ENCODE data around the gene SMURF1. TPM values are rescaled to one million over a fixed set of nuclear protein-coding genes. Genes with fewer than 3 reads are reported as not detected.

SMURF1 gene
- total and polyA plus RNA-seq, 2 of the 8 experiments (the other 6 are each of a cell fraction or from before 2014, with no cell fraction given): 9.6 to 24.5 TPM

GRCh38 chr7:99008921-99009530 lies 134.9 kb downstream of the SMURF1 start:
- CTCF ChIA-PET (ENCODE audit: partially characterized antibody): interaction anchor here (1.4 kb wide), 1 partner anchor 262 kb away, joined by 4 read pairs; no protein-coding TSS in a partner anchor
- FAIRE-seq: no peak
- no peak overlapping the region for H3K4me2 ChIP-seq (ENCODE audit: insufficient read depth in 1 of 2, low read depth in 2 of 2, low read length in 2 of 2)
- no peaks in the 10 kb centered on the region for H3K23me2 ChIP-seq (ENCODE audit: low read depth, low read length)
- no peak overlapping the region for H4K8ac ChIP-seq (ENCODE audit: extremely low read depth, insufficient read depth, low read length)
- H4K5ac ChIP-seq (ENCODE audit: insufficient read length, low read depth, low read length): no peak overlapping the region
- H3K4me3 ChIP-seq (ENCODE audit: extremely low read depth in 1 of 4, insufficient read depth in 2 of 4, low read depth in 3 of 4, low read length in 4 of 4): no peak overlapping the region
- peaks cover 26 to 81% (median 59%) of the 10 kb centered on the region in 4 experiments; a peak in 6 of 8 replicates for H3K36me3 ChIP-seq (ENCODE audit: control insufficient read depth in 2 of 4, insufficient read depth in 4 of 4, low read length in 3 of 4)
- H3K18ac ChIP-seq (ENCODE audit: extremely low read depth, low read length): no peak overlapping the region
- H2BK15ac ChIP-seq (ENCODE audit: low read length): no peak overlapping the region
- peaks cover 2 to 3% of the 10 kb centered on the region in 2 experiments for H4K20me1 ChIP-seq (replicated peaks in 1 of 2; ENCODE audit: control insufficient read depth in 1 of 2, insufficient read depth in 2 of 2, low read length in 2 of 2)
- H3K79me2 ChIP-seq (ENCODE audit: control insufficient read depth in 1 of 2, insufficient read depth in 2 of 2, low read length in 2 of 2): no peaks in the 10 kb centered on the region
- no peaks in the 10 kb centered on the region for H3K27me3 ChIP-seq (replicated peaks in 1 of 4; ENCODE audit: control insufficient read depth in 3 of 4, extremely low read depth in 1 of 4, insufficient read depth in 3 of 4, low read length in 3 of 4)
- no peaks in the 10 kb centered on the region for H3K79me1 ChIP-seq (ENCODE audit: low read depth, low read length)
- H2BK20ac ChIP-seq (ENCODE audit: low read length): no peak overlapping the region
- H3K56ac ChIP-seq (replicated peaks; ENCODE audit: insufficient read length, low read depth, low read length): no peak overlapping the region
- no peak overlapping the region for H3K14ac ChIP-seq (ENCODE audit: insufficient read length)
- no peaks in the 10 kb centered on the region for H3K9me3 ChIP-seq (ENCODE audit: insufficient read depth in 2 of 2, low read depth in 1 of 2, low read length in 1 of 2)
- no peak overlapping the region for H3K4ac ChIP-seq (replicated peaks; ENCODE audit: insufficient read length, low read depth, low read length)
- H3K23ac ChIP-seq (ENCODE audit: insufficient read length): no peak overlapping the region
- H3K27ac ChIP-seq (ENCODE audit: low read depth, low read length): no peak overlapping the region
- POLR2A ChIA-PET (ENCODE audit: partially characterized antibody): no interaction called here
- no peak overlapping the region for H2BK5ac ChIP-seq (ENCODE audit: low read depth, low read length)
- DNase-seq (ENCODE audit: low read depth in 1 of 2, low spot score in 2 of 2): no peak
- H2AFZ ChIP-seq (ENCODE audit: low read length): no peak overlapping the region
- no peak overlapping the region for H4K91ac ChIP-seq (replicated peaks; ENCODE audit: insufficient read length, low read length)
- no peak overlapping the region for H2BK120ac ChIP-seq (replicated peaks; ENCODE audit: low read depth, low read length)
- H2AK5ac ChIP-seq (ENCODE audit: low read depth, low read length): no peak overlapping the region
- no peaks in the 10 kb centered on the region for H3K4me1 ChIP-seq (replicated peaks in 1 of 4; ENCODE audit: control insufficient read depth in 3 of 4, insufficient read depth in 4 of 4, low read length in 3 of 4)
- H2BK12ac ChIP-seq (ENCODE audit: low read depth, low read length): no peak overlapping the region
- H3K9ac ChIP-seq (replicated peaks in 1 of 4; ENCODE audit: extremely low read depth in 1 of 4, low read depth in 3 of 4, low read length in 3 of 4): no peak overlapping the region
- 88% methylated on average over 9 of the region's 11 CpGs; no CpG with 5 or more reads in 1 of the 2 experiments for WGBS, 2 experiments (ENCODE audit: extremely low coverage in 1 of 2, insufficient coverage in 1 of 2, insufficient read length in 1 of 2, insufficient replicate concordance in 2 of 2, low coverage in 1 of 2, low lambda C conversion rate in 2 of 2, missing lambda C conversion rate in 1 of 2)
- no peak for TF ChIP-seq CHD2 (IDR thresholded peaks at IDR 0.05; ENCODE audit: low read length)

All from H1 (cell line).